ENCODE measurements around the gene PET100. TPM values are rescaled to one million over a fixed set of nuclear protein-coding genes. Genes with fewer than 3 reads are reported as not detected.

Gene PET100
- polyA plus RNA-seq, 1 donor from 2014 or later: 105 TPM

GRCh38 chr19:7595466-7596133 lies 34.0 kb upstream of the PET100 start, which contains the start of gene CAMSAP3:
Gene CAMSAP3, plus strand, starts transcription at chr19:7595863. Its CDS starts 140 bp downstream, at chr19:7596003.
- Histone ChIP-seq H3K4me2 (ENCODE audit: low read length) (peak within 1 kb of the TSS; percentile 31), H3K27me3 (ENCODE audit: insufficient read depth, low read depth, low read length) (no peaks in the 10 kb centered on the region), H3K9ac (ENCODE audit: low read length) (peak within 1 kb of the TSS; percentile 82), H3K4me3 (ENCODE audit: low read length) (peak within 1 kb of the TSS; percentile 93), H3K9me2 (ENCODE audit: insufficient read depth, low read length) (no peaks in the 10 kb centered on the region), H3K9me3 (ENCODE audit: low read length) (no peaks in the 10 kb centered on the region), H3K36me3 (ENCODE audit: insufficient read depth, low read length) (no peaks in the 10 kb centered on the region), H3F3A (ENCODE audit: insufficient read depth, low read length, poor library complexity, severe bottlenecking) (no peaks in the 10 kb centered on the region), H2AFZ (ENCODE audit: low read depth, low read length) (peak within 1 kb of the TSS; percentile 70), H3K27ac (ENCODE audit: low read length) (peak within 1 kb of the TSS; percentile 48), H4K20me1 (ENCODE audit: insufficient read depth) (no peaks in the 10 kb centered on the region), H3K79me2 (replicated peaks; ENCODE audit: insufficient read depth, low read length) (peaks cover 14% of the 10 kb centered on the region)
- TF ChIP-seq SMC3 (conservative IDR thresholded peaks at IDR 0.05; ENCODE audit: poor library complexity) (no peak), POLR2AphosphoS5 (IDR thresholded peaks at IDR 0.05) (peak; percentile 12), MXI1 (conservative IDR thresholded peaks at IDR 0.05; ENCODE audit: poor library complexity, severe bottlenecking) (peak; percentile 55), EZH2 (IDR thresholded peaks at IDR 0.05; ENCODE audit: borderline replicate concordance, insufficient read depth, low read length, poor library complexity, severe bottlenecking) (no peak), EP300 (conservative IDR thresholded peaks at IDR 0.05; ENCODE audit: poor library complexity, severe bottlenecking) (peak; percentile 29), REST (IDR thresholded peaks at IDR 0.05; ENCODE audit: borderline replicate concordance) (peak; percentile 69), TAF1 (IDR thresholded peaks at IDR 0.05; ENCODE audit: low read depth) (no peak), RAD21 (conservative IDR thresholded peaks at IDR 0.05) (peak; percentile 22)
- TF ChIP-seq, protein P1, sequence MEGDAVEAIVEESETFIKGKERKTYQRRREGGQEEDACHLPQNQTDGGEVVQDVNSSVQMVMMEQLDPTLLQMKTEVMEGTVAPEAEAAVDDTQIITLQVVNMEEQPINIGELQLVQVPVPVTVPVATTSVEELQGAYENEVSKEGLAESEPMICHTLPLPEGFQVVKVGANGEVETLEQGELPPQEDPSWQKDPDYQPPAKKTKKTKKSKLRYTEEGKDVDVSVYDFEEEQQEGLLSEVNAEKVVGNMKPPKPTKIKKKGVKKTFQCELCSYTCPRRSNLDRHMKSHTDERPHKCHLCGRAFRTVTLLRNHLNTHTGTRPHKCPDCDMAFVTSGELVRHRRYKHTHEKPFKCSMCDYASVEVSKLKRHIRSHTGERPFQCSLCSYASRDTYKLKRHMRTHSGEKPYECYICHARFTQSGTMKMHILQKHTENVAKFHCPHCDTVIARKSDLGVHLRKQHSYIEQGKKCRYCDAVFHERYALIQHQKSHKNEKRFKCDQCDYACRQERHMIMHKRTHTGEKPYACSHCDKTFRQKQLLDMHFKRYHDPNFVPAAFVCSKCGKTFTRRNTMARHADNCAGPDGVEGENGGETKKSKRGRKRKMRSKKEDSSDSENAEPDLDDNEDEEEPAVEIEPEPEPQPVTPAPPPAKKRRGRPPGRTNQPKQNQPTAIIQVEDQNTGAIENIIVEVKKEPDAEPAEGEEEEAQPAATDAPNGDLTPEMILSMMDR (IDR thresholded peaks at IDR 0.05; ENCODE audit: poor library complexity, severe bottlenecking): peak; percentile 29

DNA sequence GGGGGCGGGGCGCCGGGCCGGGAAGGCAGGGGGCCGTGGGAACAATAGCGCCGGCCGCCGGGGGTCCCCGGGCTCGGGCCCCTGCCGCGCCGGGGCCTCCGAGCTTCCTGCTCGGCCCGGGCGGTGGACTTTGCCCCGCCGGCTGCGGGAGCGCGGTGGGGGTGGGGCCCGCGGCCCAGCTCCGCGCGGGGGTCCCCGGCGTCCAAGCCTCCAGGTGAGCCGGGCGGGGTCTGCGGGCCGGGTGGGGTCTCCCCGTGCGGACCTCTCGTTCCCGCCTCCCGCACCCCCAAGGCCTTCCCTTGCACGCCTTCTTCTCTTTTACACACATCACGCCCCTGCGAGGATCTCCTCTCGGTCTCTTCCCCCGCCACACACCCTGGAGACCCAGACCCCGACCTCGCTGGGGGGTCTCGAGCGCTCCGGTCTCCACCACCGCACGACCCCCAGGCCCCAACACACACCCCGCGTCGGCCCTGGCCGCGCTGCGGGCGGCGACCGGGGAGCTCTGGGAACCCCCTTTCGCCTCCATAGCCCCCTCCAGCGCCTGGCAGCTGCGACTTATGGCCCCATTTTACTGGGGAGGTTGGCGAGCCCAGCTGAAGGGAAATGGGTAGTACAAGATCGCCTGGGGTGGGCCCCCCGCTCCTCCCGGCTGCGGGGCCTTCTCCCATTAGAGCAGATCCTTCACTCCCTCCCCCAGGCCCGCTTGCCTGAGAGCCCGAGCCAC lies 33.2 kb upstream of the PET100 start:
- TF ChIP-seq REST (IDR thresholded peaks at IDR 0.05; ENCODE audit: borderline replicate concordance) (no peak), SMC3 (conservative IDR thresholded peaks at IDR 0.05; ENCODE audit: poor library complexity) (peak; percentile 13), POLR2AphosphoS5 (IDR thresholded peaks at IDR 0.05) (peak; percentile 7), MXI1 (conservative IDR thresholded peaks at IDR 0.05; ENCODE audit: poor library complexity, severe bottlenecking) (peak; percentile 33)
- no peak overlapping the region for H3K27ac ChIP-seq (ENCODE audit: low read length)
- no peaks in the 10 kb centered on the region for H4K20me1 ChIP-seq (ENCODE audit: insufficient read depth)
- H3F3A ChIP-seq (ENCODE audit: insufficient read depth, low read length, poor library complexity, severe bottlenecking): no peaks in the 10 kb centered on the region
- no peak overlapping the region for H2AFZ ChIP-seq (ENCODE audit: low read depth, low read length)
- peak overlapping the region; percentile 82 for H3K9ac ChIP-seq (ENCODE audit: low read length)
- H3K36me3 ChIP-seq (ENCODE audit: insufficient read depth, low read length): no peaks in the 10 kb centered on the region
- H3K79me2 ChIP-seq (replicated peaks; ENCODE audit: insufficient read depth, low read length): peaks cover 14% of the 10 kb centered on the region
- no peaks in the 10 kb centered on the region for H3K9me2 ChIP-seq (ENCODE audit: insufficient read depth, low read length)
- H3K9me3 ChIP-seq (ENCODE audit: low read length): no peaks in the 10 kb centered on the region
- H3K27me3 ChIP-seq (ENCODE audit: insufficient read depth, low read depth, low read length): no peaks in the 10 kb centered on the region
- H3K4me2 ChIP-seq (ENCODE audit: low read length): peak overlapping the region; percentile 18
- H3K4me3 ChIP-seq (ENCODE audit: low read length): peak overlapping the region; percentile 93

All from neural cell (in vitro differentiated cells).